IPS-20b (cell line): Measurements from ENCODE around the gene SORCS1.

Experiments
- H3K27ac ChIP-seq: one replicate; pipeline ENCODE4 v1.5.1; 2013; ENCODE audit warnings: low read length
- H3K27me3 ChIP-seq: 2 replicates; pipeline ENCODE4 v1.6.1; 2013; ENCODE audit warnings: mild to moderate bottlenecking, low read length, inconsistent platforms; ENCODE audit not compliant: insufficient read depth
- H3K36me3 ChIP-seq: 2 replicates; pipeline ENCODE4 v1.6.1; 2013; ENCODE audit warnings: low read depth, mild to moderate bottlenecking, inconsistent platforms, low read length, moderate library complexity; ENCODE audit not compliant: insufficient read depth
- H3K4me1 ChIP-seq: 2 replicates; pipeline ENCODE4 v1.6.1; 2013; ENCODE audit warnings: mild to moderate bottlenecking, control low read depth, inconsistent platforms, low read length, moderate library complexity; ENCODE audit not compliant: insufficient read depth
- H3K4me3 ChIP-seq: 2 replicates; pipeline ENCODE4 v1.5.1; 2013; ENCODE audit warnings: mild to moderate bottlenecking, low read length, inconsistent platforms
- H3K9ac ChIP-seq: 2 replicates; pipeline ENCODE4 v1.6.1; 2013; ENCODE audit warnings: low read depth, mild to moderate bottlenecking, inconsistent platforms, low read length, moderate library complexity
- H3K9me3 ChIP-seq: 2 replicates; pipeline ENCODE4 v1.6.1; 2013; ENCODE audit warnings: mild to moderate bottlenecking, low read depth, low read length, inconsistent platforms; ENCODE audit not compliant: insufficient read depth

Gene SORCS1

DNA sequence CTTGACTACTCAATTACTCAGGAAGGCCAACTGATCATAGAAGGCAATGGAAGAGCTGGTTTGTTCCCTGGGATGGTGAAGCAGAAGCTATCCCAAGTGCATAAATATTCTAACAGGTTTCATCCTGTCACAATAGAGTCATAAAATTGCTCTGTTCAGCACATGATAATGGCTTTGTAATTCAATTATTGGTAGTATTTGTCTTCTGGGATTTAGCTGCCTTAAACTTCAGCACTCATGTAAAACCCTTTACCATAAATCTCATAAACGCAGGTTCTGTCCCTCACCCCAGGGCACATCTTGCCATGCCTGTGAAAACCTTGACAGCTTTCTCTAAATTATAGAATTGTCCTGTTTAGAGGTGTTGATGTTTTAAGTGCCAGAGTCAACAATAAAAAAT, 417.6 kb downstream of the SORCS1 start:
- no peaks in the 10 kb centered on the region for H3K27me3 ChIP-seq
- no peak overlapping the region for H3K9ac ChIP-seq
- H3K27ac ChIP-seq, result no peak overlapping the region
- H3K4me3 ChIP-seq, result no peak overlapping the region
- H3K9me3 ChIP-seq, result no peaks in the 10 kb centered on the region
- no peaks in the 10 kb centered on the region for H3K36me3 ChIP-seq
- no peaks in the 10 kb centered on the region for H3K4me1 ChIP-seq

DNA sequence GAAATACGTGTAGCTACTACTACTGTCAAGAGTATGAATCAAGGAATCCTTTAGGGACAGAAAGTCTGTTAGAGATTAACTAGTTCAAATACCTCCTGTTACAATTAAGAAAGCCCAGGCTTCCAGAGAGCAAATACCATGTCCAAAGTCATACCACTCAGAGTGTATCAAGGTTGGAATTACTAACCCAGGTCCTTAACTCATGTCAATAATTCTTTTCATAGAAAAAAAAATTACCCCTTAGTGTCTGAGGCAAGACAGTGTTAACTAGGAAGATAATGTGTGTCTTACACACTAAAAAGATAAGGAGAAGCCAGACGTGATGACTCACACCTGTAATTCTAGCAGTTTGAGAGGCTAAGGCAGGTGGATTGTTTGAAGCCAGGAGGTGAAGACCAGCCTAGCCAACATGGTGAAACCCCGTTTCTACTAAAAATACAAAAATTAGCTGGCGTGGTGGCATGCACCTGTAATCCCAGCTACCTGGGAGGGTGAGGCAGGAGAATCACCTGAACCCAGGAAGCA, 423.4 kb downstream of the SORCS1 start:
- H3K4me3 ChIP-seq, result no peak overlapping the region
- no peaks in the 10 kb centered on the region for H3K4me1 ChIP-seq
- H3K9me3 ChIP-seq, result no peaks in the 10 kb centered on the region
- H3K27me3 ChIP-seq, result no peaks in the 10 kb centered on the region
- no peak overlapping the region for H3K9ac ChIP-seq
- no peak overlapping the region for H3K27ac ChIP-seq
- H3K36me3 ChIP-seq, result no peaks in the 10 kb centered on the region

DNA sequence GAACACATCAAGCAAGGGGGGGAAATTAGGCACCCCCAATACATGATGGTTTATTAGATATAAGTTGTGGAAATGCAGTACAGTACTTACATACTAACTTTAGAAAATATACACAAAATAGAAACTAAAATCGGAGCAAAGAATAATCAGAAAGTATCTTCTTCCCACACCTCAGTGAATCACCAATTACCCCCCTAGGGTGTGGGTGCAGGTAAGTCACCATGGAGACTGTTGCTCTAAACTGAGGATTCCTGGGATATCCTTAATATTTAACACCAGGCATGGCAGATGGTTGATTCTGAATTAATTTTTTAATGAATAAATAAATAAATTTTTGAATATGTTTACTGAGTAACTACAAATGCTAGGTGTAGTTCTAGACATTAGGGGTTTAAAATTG, 424.4 kb downstream of the SORCS1 start:
- Histone ChIP-seq H3K27me3 (no peaks in the 10 kb centered on the region), H3K9me3 (no peaks in the 10 kb centered on the region), H3K27ac (no peak overlapping the region), H3K4me3 (no peak overlapping the region), H3K9ac (no peak overlapping the region), H3K36me3 (no peaks in the 10 kb centered on the region), H3K4me1 (0 out of 2 replicates have a peak, but pooled peaks cover 3% of the 10 kb centered on the region)

DNA sequence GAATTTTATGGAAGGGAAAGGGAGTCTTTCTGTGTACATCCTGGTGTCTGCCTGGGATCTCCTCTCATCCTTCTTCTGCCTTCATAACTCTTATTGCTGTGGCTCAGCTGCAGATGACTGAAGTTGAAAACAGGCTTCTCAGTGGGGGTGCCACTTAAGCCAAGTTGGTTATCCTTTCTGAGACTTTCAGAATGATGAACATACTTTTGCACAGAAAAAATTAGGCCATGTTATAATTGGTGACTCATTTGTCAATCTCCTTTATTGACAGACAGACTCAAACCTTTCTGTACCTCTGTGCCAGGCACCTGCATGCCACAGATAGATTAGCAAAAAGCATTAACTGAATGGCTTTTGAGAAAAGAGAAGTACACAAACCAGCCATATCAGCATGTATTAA, 430.3 kb downstream of the SORCS1 start:
- H3K4me3 ChIP-seq, result no peak overlapping the region
- peaks cover 6% of the 10 kb centered on the region; the same call in 1 of the 2 replicates for H3K4me1 ChIP-seq
- H3K36me3 ChIP-seq, result no peaks in the 10 kb centered on the region
- H3K27me3 ChIP-seq, result no peaks in the 10 kb centered on the region
- H3K9ac ChIP-seq, result no peak overlapping the region
- no peak overlapping the region for H3K27ac ChIP-seq
- no peaks in the 10 kb centered on the region for H3K9me3 ChIP-seq

DNA sequence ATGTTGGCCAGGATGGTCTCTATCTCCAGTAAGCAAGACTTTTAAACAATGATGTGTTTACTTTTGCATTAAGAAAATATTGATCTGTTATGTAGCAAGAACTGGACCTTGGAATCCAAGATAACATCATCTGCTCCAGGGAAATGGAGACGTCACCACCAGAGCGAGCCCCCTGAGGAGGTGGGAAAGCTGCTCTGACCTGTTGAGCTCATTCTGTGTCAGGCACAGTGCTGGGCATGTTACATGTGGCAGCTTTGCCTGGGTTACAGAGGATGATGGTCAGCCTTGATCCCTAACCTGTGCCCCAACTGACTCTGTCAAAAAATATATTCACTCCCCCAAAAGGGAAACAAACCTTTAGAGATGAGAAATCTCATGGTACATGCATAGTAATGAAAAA, 436.3 kb downstream of the SORCS1 start:
- H3K9me3 ChIP-seq, result no peaks in the 10 kb centered on the region
- peaks cover 2% of the 10 kb centered on the region; the same call in 1 of the 2 replicates for H3K4me1 ChIP-seq
- no peak overlapping the region for H3K27ac ChIP-seq
- no peak overlapping the region for H3K4me3 ChIP-seq
- no peak overlapping the region for H3K9ac ChIP-seq
- no peaks in the 10 kb centered on the region for H3K27me3 ChIP-seq
- no peaks in the 10 kb centered on the region for H3K36me3 ChIP-seq

DNA sequence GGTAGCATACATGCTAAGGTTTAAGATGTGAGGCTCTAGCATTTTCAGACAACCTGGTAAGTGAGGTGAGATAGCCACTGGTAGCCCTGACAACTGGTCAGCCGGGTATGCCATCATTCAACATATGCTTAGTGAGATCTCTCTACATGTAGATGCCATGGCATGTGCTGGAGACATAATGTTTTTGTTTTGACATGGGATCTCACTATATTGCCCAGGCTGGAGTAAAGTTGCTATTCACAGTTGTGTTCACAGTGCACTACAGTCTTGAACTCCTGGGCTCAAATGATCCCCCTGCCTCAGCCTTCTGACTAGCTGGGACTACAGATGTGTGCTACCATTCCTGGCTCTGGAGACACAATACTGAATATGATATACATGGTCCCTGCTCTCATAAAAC, 437.3 kb downstream of the SORCS1 start:
- Histone ChIP-seq H3K36me3 (no peaks in the 10 kb centered on the region), H3K4me3 (no peak overlapping the region), H3K9ac (no peak overlapping the region), H3K27me3 (no peaks in the 10 kb centered on the region), H3K9me3 (no peaks in the 10 kb centered on the region), H3K4me1 (peaks cover 2% of the 10 kb centered on the region; the same call in 1 of the 2 replicates), H3K27ac (no peak overlapping the region)

DNA sequence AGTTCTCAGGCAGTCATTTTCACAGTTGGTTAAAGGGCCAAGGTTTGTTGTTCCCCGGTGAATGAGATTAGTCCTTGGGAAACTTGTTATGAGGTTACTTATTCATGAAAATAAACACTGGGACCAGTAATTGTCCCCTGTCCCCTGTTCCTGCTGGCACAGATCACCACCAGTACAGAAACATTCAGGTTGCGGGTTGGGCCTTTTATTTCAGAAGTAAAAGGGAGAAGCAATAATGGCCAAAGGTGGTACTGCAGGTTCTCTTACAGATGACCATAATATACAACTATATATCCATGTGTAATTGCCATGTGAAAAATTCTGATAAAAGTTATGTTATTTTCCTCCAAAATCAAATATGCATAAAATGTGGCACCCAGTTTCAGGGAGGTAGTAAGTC, 442.0 kb downstream of the SORCS1 start:
- peaks cover 8% of the 10 kb centered on the region; the same call in 1 of the 2 replicates for H3K4me1 ChIP-seq
- H3K27me3 ChIP-seq, result no peaks in the 10 kb centered on the region
- H3K36me3 ChIP-seq, result no peaks in the 10 kb centered on the region
- H3K9ac ChIP-seq, result no peak overlapping the region
- no peaks in the 10 kb centered on the region for H3K9me3 ChIP-seq
- H3K27ac ChIP-seq, result no peak overlapping the region
- no peak overlapping the region for H3K4me3 ChIP-seq

DNA sequence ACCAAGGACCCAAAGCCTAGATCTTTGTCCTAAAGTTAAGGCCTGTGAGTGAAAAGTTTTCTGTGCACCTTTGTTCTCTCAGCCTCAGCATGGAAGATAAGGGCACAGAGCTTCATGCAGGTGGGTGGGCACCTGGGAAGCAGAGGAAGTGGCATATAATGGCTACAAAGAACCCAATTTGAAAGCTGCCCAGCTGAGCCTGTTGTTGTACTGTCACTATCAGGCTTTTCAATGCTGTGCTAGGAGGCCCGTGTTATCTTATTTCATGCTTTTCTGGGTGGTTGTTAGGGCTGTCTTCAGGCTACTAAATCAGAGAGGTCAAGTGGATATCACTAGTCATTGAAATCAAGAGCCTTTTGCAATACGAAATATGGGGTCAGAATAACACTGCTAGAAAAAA, 443.8 kb downstream of the SORCS1 start:
- no peak overlapping the region for H3K9ac ChIP-seq
- H3K27me3 ChIP-seq, result no peaks in the 10 kb centered on the region
- H3K9me3 ChIP-seq, result no peaks in the 10 kb centered on the region
- H3K4me1 ChIP-seq, result peaks cover 8% of the 10 kb centered on the region; the same call in 1 of the 2 replicates
- H3K4me3 ChIP-seq, result no peak overlapping the region
- H3K36me3 ChIP-seq, result no peaks in the 10 kb centered on the region
- no peak overlapping the region for H3K27ac ChIP-seq

DNA sequence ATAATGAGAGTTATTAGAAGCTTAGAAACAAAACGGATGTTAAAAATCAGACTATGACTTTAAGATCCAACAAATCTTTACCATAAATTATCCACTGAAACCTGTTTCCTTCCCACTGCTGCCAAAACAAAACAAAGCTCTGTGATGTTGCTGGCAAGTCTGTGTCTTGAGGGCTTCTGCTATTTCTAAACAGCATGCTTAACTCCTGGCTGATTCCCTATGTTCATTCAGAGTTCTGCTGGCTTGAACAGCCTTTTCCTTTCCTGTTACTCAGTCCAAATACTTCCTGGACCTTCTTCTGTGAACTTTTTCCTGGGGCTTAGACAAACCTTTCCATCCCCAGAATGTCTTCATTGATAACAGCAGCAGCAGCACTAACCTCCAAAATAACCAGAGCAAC, 448.1 kb downstream of the SORCS1 start:
- Histone ChIP-seq H3K36me3 (no peaks in the 10 kb centered on the region), H3K4me3 (no peak overlapping the region), H3K27me3 (no peaks in the 10 kb centered on the region), H3K27ac (no peak overlapping the region), H3K9ac (no peak overlapping the region), H3K4me1 (peaks cover 8% of the 10 kb centered on the region; the same call in 1 of the 2 replicates), H3K9me3 (no peaks in the 10 kb centered on the region)

DNA sequence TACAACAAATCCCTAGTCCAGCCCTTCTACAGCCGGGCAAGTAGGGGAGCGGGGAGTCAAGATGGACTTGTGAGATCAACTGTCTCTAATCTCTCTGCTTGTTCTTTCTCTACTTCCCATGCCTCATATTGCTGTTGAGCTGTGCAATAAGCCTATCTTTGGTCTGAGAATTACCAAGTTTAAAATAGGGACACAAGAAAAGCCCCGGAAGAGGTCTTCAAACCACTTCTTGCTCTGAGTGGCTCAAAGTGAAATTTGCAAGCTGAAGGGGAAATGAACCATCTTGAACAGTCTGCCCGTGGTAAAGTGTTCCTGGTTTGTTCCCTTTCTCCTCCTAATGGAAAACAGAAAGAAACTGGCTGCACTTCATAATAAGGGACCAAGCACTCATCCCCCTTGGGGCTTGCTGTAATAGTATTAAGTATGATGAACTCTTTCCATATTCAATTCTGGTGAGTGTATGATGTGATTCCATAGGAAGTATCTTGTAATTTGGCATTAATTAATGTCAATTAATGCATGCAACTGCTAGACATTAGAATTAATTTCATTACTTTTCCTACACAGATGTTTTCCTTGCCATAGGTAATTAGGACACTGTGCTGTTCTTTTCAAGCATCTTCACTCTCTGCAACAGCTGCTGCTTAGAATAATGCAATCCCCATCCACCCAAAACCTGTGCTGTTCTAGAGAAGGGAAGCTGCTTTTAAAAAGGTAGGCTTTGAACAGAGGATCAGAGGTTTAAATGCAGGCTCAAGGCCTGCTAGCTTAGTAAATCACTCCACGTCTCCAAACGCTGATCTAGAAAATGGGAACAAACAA, 449.6 kb downstream of the SORCS1 start:
- H3K4me3 ChIP-seq, result no peak overlapping the region
- H3K9ac ChIP-seq, result no peak overlapping the region
- H3K4me1 ChIP-seq, result no peaks in the 10 kb centered on the region
- H3K27me3 ChIP-seq, result no peaks in the 10 kb centered on the region
- no peak overlapping the region for H3K27ac ChIP-seq
- no peaks in the 10 kb centered on the region for H3K9me3 ChIP-seq
- H3K36me3 ChIP-seq, result no peaks in the 10 kb centered on the region

DNA sequence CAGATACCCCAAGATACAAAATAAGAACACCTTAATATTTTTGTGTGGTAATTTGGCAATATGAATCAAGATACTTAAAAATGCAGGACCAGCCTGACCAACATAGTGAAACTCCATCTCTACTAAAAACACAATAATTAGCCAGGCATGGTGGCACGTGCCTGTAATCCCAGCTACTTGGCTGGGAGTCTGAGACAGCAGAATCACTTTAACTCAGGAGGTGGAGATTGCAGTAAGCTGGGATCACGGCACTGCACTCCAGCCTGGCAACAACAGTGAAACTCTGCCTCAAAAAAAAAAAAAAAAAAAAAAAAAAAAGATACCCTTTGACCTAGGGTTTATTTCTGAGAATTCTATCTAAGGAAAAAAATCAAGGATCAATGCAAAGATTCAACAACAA, 450.7 kb downstream of the SORCS1 start:
- no peak overlapping the region for H3K4me3 ChIP-seq
- H3K9me3 ChIP-seq, result no peaks in the 10 kb centered on the region
- no peaks in the 10 kb centered on the region for H3K36me3 ChIP-seq
- H3K9ac ChIP-seq, result no peak overlapping the region
- H3K27me3 ChIP-seq, result no peaks in the 10 kb centered on the region
- H3K27ac ChIP-seq, result no peak overlapping the region
- peaks cover 3% of the 10 kb centered on the region; the same call in 1 of the 2 replicates for H3K4me1 ChIP-seq

DNA sequence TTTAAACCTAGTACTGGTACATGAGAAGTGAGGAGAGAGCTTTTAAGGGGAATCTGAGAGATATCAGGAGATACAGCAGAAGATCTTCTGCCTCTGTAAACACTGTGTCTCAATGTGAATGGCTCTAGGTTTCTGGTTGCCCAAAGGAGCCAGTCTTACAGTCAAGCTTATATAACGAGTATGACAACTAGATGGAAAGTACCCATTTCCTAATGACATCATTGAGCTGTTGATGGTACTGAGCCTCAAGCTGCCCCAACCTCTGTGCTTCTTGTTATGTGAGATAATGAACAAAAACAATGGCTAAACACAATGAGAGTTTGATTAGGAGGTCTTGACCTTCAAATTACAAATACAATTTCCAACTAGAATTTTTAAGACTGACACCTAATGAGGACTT, 451.5 kb downstream of the SORCS1 start:
- Histone ChIP-seq H3K36me3 (no peaks in the 10 kb centered on the region), H3K4me3 (no peak overlapping the region), H3K27ac (no peak overlapping the region), H3K27me3 (no peaks in the 10 kb centered on the region), H3K9ac (no peak overlapping the region), H3K4me1 (peaks cover 8% of the 10 kb centered on the region), H3K9me3 (no peaks in the 10 kb centered on the region)
